HG03175 (cell line): Measurements from ENCODE around the gene NGDN.
"Not testable (repeated sequence)": the region's sequence is repeated elsewhere in the genome, so short reads cannot be mapped to it uniquely, and the experiment has no call there.

Experiments used
- ATAC-seq: cut with Tn5 transposase; IDR thresholded peaks from one replicate; pipeline ENCODE4 v1.9.1; 2021; ENCODE audit warnings: mild to moderate bottlenecking, moderate library complexity; ENCODE audit not compliant: unreplicated experiment

Gene NGDN

DNA sequence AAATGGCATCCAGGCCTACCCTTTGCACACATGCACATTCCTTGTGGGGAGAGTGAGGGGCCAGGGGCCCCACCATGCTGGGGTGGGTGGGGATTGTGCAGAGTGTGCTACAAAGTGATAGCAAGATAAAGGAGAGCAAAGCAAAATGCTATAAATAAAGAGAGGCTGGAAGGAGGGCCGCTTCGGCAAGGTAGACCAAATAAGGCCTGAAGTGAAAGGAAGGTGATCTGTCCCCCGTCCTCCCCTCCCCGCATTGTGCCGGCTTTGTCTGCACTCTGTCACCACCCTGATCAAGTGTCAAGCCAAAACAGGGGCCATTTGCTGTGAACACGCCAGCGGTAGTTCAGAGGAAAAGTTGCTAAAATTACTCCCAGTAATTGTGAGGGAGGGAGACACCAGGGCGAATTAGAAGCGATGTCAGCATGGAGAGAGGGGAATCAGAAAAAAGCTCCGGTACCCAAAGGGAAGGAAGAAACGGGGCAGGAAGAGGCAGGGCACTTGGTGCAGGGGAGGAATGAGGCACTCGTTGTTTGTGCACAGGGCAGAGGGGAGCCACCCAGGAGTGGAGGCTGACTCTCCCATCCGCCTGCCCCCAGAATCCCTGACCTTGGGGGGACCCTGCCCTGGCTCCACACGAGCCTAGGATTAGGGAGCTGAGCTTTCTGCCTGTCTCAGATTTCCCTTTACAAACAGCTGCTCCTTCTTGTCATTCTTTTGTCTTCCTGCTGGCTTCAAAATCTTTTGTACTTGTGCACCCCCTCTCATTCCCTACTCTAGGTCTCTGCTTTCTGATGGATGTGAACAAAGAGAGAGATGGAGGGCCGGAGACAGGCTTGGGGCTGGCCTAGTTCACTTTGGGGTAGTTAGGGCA lies 31.2 kb upstream of the NGDN start:
- ATAC-seq: no peak

DNA sequence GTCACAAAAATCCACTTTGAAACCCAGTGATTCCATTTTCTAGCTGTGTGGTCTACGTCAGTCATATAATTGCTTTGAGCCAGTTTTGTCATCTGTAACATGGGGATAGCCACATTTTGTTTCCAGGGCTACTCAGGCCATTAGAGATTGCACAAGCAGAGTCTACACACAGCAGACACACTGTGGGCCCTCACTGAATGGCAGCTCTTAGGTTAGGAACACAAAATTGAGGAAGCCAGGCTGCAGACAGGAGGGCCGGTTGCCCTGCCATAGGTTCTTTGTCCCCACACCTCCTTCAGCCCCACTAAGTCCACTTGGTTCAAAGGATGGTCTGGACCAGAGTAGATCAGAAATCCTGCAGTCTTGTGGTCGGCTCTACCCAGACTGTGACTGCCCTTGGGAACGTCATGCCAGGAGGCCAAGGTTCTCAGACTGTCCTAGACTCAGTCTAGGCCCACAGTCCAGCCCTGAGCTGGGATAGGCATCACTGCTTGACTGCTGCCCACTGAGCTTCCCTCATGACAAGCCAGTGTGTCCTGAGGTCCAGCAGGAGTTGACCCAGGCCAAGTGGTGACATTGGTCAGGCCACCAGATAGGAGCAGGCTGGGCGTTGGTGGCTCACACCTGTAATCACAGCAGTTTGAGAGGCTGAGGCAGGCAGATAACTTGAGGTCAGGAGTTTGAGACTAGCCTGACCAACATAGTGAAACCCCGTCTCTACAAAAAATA lies 30.2 kb upstream of the NGDN start:
- ATAC-seq: no peak

GRCh38 chr14:23441076-23441475 lies 28.4 kb upstream of the NGDN start:
- ATAC-seq: no peak

DNA sequence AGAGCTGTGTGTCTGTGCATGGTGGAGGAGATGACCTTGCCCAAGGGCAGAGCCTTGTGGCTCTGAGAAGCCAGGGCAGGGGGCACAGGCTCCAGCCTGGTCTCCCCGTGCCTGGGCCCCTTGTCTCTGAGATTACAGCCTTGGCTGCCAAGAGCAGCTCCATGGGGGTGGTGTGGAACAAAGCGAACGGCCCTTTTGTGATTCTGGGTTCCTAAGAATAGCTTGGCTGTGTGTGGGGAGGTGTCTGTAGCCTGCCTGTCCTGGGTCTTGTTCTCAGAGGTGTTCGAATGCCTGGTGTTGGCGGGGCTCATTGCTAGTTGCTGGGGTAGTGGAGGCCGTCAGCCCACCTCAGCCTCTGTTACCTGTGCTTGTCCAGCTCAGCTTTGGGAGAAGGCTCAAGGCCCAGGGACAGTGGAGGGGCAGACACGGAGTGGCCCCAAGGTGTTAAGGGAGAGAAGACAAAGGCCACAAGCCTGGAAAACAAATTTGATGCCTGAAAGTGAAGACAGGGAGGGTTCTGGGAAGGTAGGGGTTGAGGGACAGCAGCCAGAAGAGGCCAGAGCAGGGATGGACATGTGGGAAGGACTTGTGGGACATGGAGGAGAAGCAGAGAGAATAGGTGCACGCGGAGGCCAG lies 26.7 kb upstream of the NGDN start:
- ATAC-seq: no peak

- no peak for ATAC-seq
Observed at GRCh38 chr14:23443411-23443812, 26.1 kb upstream of the NGDN start.

GRCh38 chr14:23443881-23444280 lies 25.6 kb upstream of the NGDN start:
- ATAC-seq: no peak

- ATAC-seq: no peak
Observed at GRCh38 chr14:23444314-23444713, 25.2 kb upstream of the NGDN start.

GRCh38 chr14:23445773-23446172 lies 23.7 kb upstream of the NGDN start:
- no peak for ATAC-seq

GRCh38 chr14:23446291-23446851 lies 23.1 kb upstream of the NGDN start:
- no peak for ATAC-seq

GRCh38 chr14:23447361-23448350 lies 21.8 kb upstream of the NGDN start:
- no peak for ATAC-seq

DNA sequence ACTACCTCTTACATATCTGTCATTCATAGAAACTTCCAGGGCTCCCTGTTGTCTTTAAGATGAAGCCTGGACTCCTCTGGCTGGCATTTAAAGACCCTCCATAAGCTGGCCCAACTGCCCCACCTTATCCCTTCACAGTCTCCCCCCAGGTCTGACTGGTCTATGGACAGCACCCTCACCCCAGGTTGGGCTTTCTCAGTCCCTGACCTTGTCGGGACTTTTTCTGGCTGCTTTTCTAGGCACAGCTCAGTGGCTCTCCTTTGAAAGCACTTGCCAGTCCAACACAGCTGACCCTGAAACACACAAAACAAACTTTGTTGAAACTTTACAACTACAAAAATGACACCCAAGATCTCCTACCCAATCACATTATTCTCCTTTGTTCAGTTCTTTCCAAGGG lies 20.2 kb upstream of the NGDN start:
- ATAC-seq: no peak

- ATAC-seq: no peak
Observed at GRCh38 chr14:23450379-23450778, 19.1 kb upstream of the NGDN start.

GRCh38 chr14:23452237-23452636 lies 17.3 kb upstream of the NGDN start:
- no peak for ATAC-seq

DNA sequence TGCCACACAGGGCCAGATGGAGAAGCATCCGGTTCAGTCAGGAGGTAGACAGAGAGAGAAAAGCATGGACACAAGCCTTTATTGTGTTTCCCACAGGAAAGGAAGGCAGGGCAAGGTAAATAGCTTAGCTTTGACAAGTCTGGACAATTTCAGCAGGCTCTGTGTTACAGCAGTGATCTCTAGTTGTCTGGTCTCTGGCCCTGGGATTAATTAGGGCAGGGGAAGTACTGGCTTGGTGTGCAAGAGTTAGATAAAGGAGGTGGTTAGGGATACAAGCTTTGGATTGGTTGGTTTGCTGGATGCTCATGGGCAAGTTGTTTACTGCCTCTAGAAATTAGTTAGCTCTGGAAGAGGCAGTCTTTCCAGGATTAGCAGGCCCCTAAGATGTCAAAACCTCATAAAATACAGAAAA lies 15.1 kb upstream of the NGDN start:
- no peak for ATAC-seq

DNA sequence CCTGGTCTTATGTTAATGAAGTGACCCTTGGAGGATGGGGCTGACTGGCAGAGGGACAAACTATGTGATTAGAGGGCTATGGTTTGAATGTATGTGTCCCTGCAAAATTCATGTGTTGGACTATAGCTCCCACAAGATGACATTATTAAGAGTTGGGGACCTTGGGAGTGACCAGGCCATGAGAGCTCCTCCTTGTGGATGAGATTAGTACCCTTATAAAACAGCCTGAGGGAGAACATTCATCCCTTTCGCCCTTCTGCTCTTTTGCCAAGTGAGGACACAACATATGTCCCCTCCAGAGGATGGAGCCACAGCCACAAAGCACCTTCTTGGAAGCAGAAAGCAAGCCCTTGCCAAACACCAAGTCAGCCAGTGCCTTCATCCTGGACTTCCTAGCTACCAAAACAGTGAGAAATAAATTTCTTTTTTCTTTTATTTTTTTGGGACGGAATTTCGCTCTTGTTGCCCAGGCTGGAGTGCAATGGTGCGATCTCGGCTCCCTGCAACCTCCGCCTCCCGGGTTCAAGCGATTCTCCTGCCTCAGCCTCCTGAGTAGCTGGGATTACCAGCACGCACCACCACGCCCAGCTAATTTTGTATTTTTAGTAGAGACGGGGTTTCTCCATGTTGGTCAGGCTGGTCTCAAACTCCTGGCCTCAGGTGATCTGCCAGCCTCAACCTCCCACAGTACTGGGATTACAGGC lies 12.5 kb upstream of the NGDN start:
- ATAC-seq: not testable (repeated sequence)

- ATAC-seq: no peak
Observed at GRCh38 chr14:23457587-23458445, 11.7 kb upstream of the NGDN start.

DNA sequence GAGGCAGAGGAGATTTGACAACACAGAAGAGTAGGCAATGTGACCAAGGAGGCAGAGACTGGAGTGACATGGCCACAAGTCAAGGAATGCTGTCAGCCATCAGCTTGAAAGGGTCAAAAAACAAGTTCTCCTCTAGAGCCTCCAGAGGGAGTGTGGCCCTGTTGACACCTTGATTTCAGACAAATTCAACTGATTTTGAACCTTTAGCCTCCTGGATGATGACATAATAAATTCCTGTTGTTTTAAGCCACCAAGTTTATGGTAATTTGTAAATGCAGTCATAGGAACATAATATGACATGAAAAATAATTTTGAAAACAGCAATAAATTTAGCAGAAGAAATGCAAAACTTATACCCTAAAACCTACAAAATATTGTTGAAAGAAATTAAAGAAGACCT lies 8.5 kb upstream of the NGDN start:
- ATAC-seq: no peak

GRCh38 chr14:23464700-23465099 lies 4.8 kb upstream of the NGDN start:
- ATAC-seq: no peak

DNA sequence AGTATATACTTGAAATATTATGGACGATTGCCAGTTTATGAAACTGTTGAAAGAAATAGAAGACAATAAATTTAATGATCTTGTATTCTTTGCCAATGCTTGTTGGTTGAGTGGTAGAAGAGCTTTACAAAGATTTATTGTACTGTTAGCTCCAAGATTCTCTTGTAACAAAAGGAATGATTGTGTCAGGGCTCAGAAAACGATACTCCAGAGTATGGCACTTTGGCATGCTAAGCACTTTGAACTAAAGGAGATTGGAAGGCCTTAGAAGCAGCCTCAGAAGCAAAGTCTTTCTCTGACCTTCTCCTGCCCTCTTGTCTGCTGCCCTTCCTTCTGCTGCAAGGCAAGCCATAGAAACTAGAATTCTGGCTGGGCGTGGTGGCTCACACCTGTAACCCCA lies 4.2 kb upstream of the NGDN start:
- no peak for ATAC-seq
